Astrocyte (in vitro differentiated cells and primary cell): Measurements from ENCODE around the gene ARSG.

Experiments
- CTCF ChIP-seq: IDR thresholded peaks from 2 replicates; pipeline ENCODE4 v1.5.1; 2011; ENCODE audit warnings: low read depth, mild to moderate bottlenecking, inconsistent platforms, low read length, moderate library complexity; ENCODE audit not compliant: insufficient read depth
- EZH2 ChIP-seq: IDR thresholded peaks from 2 replicates; pipeline ENCODE4 v1.6.1; 2012; ENCODE audit warnings: mild to moderate bottlenecking, low read length, inconsistent platforms; ENCODE audit not compliant: insufficient read depth

DNA sequence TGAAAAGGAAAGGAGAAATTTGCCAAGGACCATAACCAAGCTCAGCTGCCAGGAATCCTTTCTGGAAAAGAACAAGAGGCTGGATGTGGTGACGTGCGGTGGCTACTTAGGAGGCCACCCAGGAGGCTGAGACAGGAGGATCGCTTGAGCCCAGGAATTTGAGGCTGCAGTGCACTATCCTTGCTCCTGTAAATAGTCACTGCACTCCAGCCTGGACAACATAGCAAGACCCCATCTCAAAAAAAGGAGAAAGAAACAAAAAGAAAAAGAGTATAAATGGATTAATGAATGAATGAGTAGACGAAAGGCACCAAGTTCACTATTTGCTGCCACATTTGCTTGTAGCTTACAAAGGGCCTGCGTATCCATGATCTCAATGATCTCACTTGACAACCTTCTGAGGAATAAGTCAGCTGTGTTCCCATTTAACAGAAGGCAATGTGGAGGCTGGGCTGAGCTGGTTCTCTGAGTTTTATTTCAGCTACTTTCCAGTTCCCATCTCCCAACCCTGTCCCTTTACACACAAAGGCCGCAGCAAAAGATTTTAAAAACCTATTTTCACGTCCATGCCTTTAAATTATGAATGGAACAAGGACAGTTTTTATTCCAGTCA, 29.8 kb downstream of the ARSG start:
- TF ChIP-seq EZH2: no peak
- TF ChIP-seq CTCF: no peak
